HG03432 (cell line): ENCODE data around the gene LCK.
A peak's percentile ranks its signal among the peaks of the same experiment; 100 is the strongest.

Experiments used
- ATAC-seq: cut with Tn5 transposase; IDR thresholded peaks from one replicate; pipeline ENCODE4 v1.9.1; 2021; ENCODE audit warnings: mild to moderate bottlenecking, moderate library complexity; ENCODE audit not compliant: unreplicated experiment

Gene LCK

DNA sequence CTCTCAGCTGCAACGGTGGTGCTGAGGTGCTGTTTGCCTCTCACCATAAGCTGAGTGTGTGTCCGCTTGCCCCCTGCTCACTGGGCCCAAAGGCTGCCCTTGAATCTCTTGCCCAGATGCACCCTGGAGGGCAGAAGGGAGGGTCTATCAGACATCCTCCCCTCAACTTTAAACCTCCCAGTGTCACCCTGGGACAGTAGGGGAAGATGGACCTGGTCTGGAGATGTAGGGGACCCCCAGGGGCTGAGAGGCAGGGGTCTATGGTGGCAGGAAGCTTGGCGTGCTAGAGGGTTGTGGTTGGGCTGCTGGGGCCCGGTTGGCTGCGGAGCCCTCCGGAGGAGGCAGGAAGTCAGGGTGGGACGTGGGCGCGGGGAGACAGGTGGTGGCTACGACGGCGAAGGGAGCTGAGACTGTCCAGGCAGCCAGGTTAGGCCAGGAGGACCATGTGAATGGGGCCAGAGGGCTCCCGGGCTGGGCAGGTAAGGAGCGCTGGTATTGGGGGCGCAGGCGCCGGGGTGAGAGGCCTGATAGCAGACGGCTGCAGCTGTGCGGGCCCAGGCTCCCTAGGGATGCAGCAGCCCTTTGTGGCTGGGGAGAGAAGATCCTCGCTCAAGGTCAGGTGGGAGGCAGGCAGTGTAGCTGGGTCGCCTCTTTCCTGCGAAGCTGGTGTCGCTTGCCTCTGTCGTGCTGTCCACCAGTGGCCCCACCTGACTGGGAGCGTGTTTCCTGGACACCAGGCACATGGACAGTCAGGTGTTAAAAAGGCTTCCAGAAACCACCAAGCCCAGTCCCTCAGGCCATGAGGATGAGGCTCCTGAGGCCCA is at the start of gene LCK:
Gene LCK, plus strand, starts transcription at position 373 of the 824 bp plus-strand sequence. CDS start 23,065 bp downstream, outside the sequence.
- peak; percentile 35 for ATAC-seq

GRCh38 chr1:32204943-32205361 is 46.1 kb upstream of the LCK start:
- no peak for ATAC-seq

DNA sequence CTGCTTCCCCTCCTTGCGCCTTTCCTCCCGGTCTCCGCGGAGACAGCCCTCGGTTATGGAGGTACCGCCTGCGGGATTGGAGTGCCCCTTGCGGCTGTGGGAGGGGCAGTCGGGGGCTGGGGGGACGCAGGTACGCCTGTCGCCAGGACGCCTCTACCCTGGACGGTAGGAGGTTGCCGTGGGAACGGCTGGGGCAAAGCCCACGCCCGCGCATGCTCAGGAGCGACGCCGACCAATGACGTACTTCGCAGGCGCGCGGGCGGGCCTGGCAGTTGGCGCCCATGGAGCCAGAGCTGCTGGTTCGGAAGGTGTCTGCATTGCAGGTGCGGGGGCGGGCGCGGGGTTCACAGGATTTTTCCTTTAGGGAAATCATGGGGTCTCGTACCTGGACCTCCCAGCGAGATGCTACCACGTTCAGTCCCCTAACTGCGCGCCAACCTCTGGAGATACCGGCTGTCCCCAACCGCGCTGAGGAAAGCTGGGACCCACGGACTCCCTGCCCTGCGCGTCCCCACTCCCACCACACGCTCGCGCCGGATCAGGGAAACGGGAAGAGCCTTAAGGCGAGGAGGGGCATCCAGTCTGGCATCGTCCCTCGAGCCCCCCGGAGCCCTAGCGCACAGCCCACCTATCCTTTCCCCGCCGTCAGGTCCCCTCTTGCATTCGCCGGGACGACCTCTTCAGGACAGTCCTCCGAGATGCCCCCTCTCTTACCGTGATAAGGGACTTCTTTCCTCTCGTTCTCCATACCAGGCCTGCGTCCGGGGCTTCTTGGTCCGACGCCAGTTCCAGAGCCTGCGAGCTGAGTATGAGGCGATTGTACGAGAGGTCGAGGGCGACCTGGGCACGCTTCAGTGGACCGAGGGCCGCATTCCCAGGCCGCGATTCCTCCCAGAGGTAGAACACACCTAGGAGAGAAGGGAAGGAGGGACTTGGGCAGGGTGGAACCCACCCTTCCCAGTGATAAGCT is 45.4 kb upstream of the LCK start, which contains the start of gene IQCC:
Gene IQCC, plus strand, starts transcription at position 271 of the 970 bp plus-strand sequence. Its CDS starts 11 bp downstream, at position 282.
- ATAC-seq: peak; percentile 63

DNA sequence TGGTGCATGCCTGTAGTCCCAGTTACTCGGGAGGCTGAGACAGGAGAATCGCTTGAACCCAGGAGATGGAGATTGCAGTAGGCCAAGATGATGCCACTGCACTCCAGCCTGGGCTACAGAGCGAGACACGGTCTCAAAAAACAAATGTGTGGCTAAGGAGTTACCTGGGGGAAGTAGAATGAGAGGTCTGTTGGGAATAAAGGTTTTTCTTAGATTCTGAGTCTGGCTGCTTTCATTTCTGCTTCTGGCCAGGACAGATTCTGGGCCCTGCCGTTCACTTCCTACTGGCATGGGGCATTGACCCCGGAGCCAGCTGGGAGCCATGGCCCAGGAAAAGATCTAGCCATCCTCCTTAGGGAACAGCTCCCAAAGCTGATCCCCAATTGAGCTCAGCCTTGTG is 42.6 kb upstream of the LCK start:
- ATAC-seq: no peak

DNA sequence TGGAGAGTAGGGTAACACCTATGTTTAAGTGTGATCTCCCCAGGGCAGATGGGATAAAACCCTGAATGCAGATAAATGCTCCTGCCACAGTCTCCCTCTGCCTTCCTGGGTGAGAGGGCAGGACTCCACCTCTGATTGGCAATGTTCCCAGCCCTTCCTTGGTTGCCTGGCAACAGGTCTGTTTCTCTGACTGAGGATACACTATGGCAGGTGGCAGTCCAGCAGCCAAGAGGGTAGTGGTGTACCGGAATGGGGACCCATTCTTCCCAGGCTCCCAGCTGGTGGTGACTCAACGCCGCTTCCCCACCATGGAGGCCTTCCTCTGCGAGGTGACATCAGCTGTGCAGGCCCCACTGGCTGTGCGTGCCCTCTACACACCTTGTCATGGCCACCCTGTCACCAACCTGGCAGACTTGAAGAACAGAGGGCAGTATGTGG is 42.2 kb upstream of the LCK start, which contains the start of gene DCDC2B:
Gene DCDC2B, plus strand, starts transcription at position 199 of the 438 bp plus-strand sequence. Its CDS starts 5 bp downstream, at position 204.
- no peak for ATAC-seq

DNA sequence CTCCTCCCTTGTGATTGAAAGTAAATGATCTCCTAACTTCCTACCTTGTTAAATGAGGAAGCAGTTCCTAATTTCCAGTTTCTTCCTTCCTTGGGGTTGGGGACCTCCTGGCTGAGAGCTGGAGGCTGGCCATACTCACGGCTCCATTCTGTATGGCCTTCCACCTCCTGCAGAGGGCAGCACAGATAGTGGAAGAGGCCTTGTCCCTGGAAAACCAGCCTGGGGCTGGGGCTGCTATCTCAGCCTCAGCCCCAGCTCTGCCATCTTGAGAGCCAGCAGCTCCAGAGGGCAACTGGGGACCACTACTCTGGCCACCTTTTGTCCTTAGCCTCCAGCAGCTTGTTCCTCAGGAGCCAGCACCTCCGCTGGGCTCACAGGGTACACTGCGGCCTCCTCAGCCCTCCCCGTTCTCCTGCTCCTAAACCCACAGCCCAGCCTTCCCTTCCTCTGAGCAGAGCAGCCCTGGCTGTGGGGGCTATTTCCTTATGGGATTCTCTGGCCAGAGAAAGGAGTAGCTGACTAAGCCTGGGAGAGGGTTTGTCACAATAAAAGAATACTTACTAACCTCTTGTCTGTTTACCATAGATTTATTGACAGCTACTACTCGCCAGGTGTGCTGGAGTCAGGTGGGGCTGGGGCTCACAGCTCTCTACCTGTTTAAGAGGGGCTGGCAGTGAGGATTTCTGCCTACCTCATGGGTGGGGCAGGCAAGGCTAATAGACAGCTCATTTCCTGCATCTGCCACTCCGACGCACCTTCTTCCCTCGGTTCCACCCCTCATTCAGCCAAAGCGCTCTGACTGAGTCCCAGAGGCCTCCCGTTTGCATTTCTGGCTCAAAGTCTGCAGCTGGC is 35.2 kb upstream of the LCK start:
- ATAC-seq: no peak

GRCh38 chr1:32216566-32216965 is 34.5 kb upstream of the LCK start:
- no peak for ATAC-seq

DNA sequence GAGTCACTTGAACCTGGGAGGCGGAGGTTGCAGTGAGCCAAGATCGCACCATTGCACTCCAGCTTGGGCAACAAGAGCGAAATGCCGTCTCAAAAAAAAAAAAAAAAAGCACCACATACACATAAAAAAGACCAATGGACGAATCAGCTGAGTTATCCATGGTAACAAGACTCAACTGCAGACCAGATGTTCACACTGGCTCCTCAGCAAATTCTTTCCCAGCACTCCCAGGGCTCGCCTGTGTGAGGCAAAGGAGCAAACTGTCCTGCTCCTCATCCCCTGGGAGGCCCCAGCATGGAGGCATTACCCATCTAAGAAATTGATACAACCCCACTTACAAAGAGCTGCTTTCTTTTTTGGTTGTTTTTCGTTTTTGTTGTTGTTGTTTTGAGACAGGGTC is 32.0 kb upstream of the LCK start:
- no peak for ATAC-seq

DNA sequence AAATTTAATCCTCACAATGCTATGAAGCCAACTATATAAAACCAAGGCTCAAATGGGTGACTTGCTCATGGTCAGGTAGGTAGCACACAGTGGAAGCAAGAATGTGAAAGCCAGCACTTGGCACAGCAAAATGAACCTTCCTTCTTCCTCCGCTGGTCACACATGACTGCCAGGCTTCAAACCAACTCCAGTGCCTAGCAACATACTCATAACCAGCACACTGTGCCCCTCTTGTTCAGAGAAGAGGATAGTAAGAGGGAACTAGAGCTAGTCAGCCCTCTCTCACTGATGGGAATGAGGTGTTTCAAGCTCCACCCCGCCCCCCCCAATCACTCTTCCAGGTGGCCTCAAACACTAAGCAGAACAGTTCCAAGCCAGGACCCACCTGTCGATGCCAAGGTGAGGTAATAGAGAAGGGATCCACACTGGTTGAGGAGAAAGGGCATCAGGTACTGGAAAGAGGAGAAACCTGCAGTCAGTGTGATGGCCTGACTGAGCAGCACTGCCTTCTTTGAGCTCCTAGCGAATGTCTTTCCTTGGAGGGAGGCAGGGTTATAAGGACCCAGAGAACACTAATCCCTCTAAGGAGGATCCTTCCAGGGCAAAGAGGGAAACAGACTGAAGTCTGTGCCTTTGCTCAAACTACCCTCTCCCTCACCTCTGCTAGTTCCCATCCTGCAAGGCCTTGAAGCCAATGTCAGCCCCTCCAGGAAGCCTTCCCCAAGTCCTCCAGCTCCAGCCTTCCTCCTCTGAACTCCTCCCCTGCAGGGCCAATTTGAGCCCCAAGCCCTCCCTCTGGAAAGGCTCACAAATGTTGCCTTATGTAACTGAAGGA is 30.1 kb upstream of the LCK start:
- no peak for ATAC-seq

- ATAC-seq: no peak
Measured at GRCh38 chr1:32221581-32221979, 29.5 kb upstream of the LCK start.

GRCh38 chr1:32221980-32222755 is 28.9 kb upstream of the LCK start, which contains the start of the genes EIF3I and TMEM234:
EIF3I (plus strand) TSS chr1:32222407; CDS start chr1:32222442, 35 bp downstream.
TMEM234 (minus strand) TSS chr1:32222353; CDS start chr1:32222322, 31 bp downstream.
- ATAC-seq: peak; percentile 88

DNA sequence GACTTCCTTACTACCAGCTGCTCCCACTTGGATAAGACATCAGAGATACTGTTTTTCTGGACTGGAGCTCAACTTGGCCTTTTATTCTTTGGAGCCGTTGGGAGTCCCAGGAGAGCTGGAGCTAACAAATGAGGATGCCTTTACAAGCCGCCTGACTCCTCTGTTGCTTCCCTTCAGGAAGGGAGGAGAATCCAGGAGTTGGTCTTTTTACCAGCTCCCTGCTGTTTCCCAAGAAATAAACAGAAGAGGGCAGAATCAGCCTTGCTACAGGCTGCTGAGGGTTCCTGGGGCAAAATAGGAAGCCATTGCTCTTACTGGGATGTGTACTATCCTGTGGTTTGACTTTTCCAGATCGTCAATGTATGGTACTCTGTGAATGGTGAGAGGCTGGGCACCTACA is 27.4 kb upstream of the LCK start:
- no peak for ATAC-seq

DNA sequence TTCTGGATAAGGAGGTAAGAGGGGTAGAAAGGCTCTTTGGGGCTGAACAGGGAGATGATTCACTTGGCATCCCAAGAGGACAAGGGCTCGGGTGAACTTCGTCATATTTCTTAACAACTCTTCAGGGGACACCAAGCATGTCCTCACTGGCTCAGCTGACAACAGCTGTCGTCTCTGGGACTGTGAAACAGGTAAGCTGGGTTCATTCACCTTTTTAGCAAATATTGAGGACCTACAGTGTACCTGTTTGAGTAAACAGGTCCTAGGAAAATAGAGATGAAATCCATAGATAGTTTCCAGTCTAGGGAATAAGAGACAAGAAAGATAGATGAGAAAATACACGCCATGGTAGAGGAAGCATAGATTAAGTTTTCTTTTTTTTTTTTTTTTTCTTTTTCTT is 26.8 kb upstream of the LCK start:
- ATAC-seq: no peak

DNA sequence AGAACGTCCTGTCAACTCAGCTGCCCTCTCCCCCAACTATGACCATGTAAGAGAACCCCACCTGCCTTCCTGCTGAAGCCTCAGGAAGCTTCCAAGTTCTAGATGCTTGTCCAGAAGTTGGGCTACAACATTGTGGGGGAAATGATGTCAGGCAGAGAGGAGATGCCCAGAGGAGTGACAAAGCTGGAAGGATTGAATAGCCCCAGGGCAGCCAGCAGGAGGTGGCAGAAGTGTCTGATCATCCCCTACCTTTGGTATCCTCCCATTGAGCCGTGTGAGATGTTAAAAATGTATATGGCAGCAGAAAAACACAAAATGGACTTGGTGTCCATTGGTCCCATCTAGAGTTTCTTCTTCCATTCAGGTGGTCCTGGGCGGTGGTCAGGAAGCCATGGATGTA is 22.3 kb upstream of the LCK start:
- ATAC-seq: no peak

- no peak for ATAC-seq
Measured at GRCh38 chr1:32231843-32232432, 19.1 kb upstream of the LCK start.

DNA sequence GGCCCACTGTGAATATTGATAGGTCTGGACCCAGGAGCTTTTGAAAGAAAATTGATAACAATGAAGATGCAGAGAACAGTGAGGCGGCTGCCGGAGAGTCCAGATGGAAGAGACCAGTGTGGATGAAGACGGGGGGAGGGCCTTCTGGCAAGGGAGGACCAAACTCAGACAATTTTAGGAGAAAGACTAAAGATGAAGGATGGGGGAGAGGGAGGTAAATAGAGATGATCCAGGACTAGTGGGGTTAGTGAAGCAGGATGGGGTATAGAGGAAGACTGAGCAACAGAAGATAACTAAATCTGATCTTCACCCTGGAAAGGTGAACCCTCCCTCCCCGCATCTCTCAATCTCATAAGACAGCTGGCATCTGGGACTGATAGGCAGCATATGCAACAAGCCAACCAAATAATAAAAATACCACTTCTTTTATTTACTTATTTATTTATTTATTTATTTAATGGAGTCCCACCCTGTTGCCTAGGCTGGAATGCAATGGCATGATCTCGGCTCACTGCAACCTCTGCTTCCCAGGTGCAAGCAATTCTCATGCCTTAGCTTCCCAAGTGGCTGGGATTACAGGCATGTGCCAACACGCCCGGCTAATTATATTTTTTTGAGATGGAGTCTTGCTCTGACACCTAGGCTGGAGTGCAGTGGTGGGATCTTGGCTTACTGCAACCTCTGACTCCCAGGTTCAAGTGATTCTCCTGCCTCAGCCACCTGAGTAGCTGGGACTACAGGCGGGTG is 18.3 kb upstream of the LCK start:
- no peak for ATAC-seq

DNA sequence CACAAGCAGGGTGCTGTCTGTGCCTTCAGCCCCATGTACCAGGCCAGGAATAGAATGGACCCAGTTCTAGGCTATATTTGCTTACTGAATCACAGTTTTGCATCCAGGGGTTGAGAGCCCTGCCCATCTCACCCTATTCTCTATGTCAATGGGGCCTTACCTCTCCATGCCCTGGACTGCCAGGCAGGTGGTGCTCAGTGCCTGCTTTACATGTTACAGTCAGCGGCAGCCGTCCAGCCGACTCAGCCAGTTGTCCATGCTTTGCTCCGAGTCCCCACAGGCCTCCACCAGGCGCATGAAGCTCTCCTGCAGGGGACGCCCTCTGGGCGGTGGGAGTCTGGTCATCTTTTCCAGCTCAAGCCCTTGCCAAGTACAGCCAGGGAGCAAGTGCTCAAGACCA is 16.3 kb upstream of the LCK start:
- no peak for ATAC-seq
